ENCODE results near the gene TMEM255A. TPM values are rescaled to one million over a fixed set of nuclear protein-coding genes. Genes with fewer than 3 reads are reported as not detected.
"Not testable (repeated sequence)": the region's sequence is repeated elsewhere in the genome, so short reads cannot be mapped to it uniquely, and the experiment has no call there.

TMEM255A gene
- not detected for total RNA-seq

DNA sequence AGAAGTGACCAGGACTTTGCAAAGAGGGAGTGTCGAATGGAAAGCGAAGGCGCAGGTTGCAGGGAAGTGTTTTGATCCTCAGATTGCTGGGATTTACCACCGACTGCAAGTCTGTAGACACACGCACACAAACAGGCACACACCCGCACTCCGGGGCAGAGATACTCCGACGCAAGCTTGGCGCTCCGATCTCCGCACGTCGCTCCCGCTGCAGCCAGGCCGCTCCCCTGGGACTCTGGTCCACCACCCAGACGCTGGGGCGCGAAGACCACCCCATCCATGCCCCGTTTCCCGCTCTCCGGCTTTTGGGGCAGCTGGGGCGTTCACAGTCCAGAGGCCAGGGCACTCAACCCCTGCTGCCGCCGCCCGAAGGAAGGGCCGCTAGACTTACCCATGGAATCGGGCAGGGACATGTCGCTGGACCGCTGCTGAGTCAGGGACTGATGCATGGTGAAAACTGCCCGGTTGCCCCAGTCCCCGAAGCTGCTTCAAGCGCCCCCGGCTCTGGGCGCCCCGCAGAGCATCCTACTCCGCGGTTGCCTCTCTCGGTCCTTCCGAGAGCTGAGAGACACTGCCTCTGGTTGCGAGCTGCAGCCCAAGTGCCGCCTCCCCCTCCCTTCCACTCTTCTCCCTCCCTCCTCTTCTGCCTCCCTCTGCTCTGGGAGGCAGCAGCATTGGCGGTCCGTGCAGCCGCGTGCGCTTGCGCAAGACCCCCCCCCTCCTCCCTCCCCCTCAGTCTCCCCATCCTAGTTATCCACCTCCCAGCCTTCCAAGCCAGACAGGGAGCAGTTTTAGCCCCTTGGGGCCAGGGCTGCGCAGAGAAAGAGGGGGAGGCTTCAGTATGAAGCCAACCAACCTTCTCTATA, at the start of gene TMEM255A:
TSS of gene TMEM255A (minus strand) at position 601 of the 866 bp plus-strand sequence. CDS start at position 449, 152 bp downstream.
- H3K9me3 Mint-ChIP-seq = no peaks in the 10 kb centered on the region
- peaks cover 13 to 40% of the 10 kb centered on the region in 2 donors for H3K27me3 Mint-ChIP-seq
- peak within 1 kb of the TSS; percentile 94 for H3K4me3 Mint-ChIP-seq
- H3K36me3 Mint-ChIP-seq = no peaks in the 10 kb centered on the region
- H3K27ac Mint-ChIP-seq = no peak within 1 kb of the TSS
- peaks cover 27 to 33% of the 10 kb centered on the region in 2 donors for H3K4me1 Mint-ChIP-seq (ENCODE audit: low read depth in 2 of 2)
- ATAC-seq (no peak), DNase-seq (ENCODE audit: low spot score) (no peak)

DNA sequence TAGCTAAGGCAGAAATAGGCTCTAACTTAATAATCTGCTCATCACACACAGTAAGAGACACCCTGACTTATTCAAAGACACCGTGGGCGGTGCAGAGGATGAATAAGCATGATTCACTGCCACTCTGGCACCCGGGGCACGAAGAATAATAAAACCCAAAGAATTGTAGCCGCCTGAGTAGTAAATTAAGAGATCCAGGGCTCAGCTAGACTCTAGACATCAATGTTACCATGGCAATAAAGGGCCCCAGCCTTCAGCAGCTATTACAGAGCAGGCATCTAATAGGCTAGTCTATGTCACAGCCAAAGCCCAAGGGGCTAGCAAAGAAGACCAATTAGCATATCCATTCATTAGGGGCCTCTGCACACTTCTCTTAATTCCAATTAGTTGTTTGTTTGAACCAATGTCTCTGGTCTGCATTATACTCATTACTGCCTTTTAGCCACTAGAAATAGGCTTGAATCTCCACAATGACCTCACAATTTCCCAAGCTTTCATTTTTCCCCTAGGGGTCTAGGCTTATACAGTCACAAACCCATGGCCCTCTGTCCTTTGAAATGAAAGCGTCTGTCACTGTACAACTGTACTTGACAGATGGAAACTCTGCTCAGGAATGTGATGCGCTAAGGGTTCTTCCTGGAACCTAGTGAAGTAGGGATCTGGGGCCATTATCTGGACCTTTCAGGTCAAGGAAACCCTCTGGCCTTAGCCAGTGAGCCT, 47.6 kb upstream of the TMEM255A start:
- Mint-ChIP-seq H3K27me3 (peaks cover 0 to 10% of the 10 kb centered on the region in 2 donors), H3K27ac (no peak overlapping the region), H3K4me1 (ENCODE audit: low read depth in 2 of 2) (no peaks in the 10 kb centered on the region), H3K9me3 (no peaks in the 10 kb centered on the region), H3K36me3 (no peaks in the 10 kb centered on the region), H3K4me3 (no peak overlapping the region)
- DNase-seq (ENCODE audit: low spot score) (no peak), ATAC-seq (no peak)

DNA sequence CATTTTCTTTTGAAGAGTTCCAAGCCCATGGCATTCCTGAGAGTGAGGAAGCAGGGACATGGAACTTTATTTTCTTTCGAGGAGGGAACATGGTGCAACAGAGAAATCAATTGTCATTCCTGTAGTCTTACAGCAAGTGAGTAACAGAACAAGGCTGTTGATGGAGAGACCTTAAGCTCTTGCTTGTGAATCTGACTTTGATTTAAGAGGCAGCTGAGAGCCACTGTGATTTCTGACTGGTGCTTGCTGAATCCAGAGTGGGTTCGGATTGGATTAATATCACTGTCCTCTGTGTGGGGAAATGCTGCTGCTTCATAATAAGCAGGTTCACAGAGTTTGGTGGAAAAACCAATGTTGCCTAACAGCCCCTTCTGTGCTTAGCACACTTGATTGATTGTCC, 45.9 kb upstream of the TMEM255A start:
- ATAC-seq (no peak), DNase-seq (ENCODE audit: low spot score) (no peak)
- no peaks in the 10 kb centered on the region for H3K9me3 Mint-ChIP-seq
- no peaks in the 10 kb centered on the region for H3K36me3 Mint-ChIP-seq
- no peak overlapping the region for H3K27ac Mint-ChIP-seq
- H3K27me3 Mint-ChIP-seq = peaks cover 0 to 9% of the 10 kb centered on the region in 2 donors
- H3K4me1 Mint-ChIP-seq (ENCODE audit: low read depth in 2 of 2) = no peaks in the 10 kb centered on the region
- H3K4me3 Mint-ChIP-seq = no peak overlapping the region

DNA sequence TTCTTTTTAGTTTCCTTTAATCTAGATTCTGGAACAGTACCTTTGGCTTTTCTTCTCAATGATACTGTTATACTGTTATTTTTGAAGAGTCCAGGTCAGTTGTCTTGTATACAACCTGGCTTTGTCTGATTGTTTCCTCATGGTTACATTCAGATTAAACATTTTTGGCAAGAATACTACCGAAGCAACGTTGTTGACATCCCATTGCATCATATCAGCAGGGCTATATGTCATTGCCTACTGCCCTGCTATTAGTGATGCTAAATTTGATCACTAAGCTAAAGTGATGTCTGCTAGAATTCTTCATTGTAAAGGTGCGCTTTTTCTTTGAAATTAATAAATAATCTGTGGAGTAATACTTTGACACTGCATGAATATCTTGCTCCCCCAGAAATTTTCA, 44.8 kb upstream of the TMEM255A start:
- H3K4me1 Mint-ChIP-seq (ENCODE audit: low read depth in 2 of 2) = no peaks in the 10 kb centered on the region
- no peak overlapping the region for H3K4me3 Mint-ChIP-seq
- DNase-seq (ENCODE audit: low spot score) (no peak), ATAC-seq (no peak)
- no peaks in the 10 kb centered on the region for H3K36me3 Mint-ChIP-seq
- peaks cover 0 to 6% of the 10 kb centered on the region in 2 donors for H3K27me3 Mint-ChIP-seq
- H3K27ac Mint-ChIP-seq = no peak overlapping the region
- no peaks in the 10 kb centered on the region for H3K9me3 Mint-ChIP-seq

- DNase-seq (ENCODE audit: low spot score) (no peak), ATAC-seq (no peak)
- no peak overlapping the region for H3K27ac Mint-ChIP-seq
- no peaks in the 10 kb centered on the region for H3K9me3 Mint-ChIP-seq
- peaks cover 0 to 3% of the 10 kb centered on the region in 2 donors for H3K27me3 Mint-ChIP-seq
- H3K4me3 Mint-ChIP-seq = no peak overlapping the region
- no peaks in the 10 kb centered on the region for H3K36me3 Mint-ChIP-seq
- no peaks in the 10 kb centered on the region for H3K4me1 Mint-ChIP-seq (ENCODE audit: low read depth in 2 of 2)
These were observed 39.3 kb upstream of the TMEM255A start for GRCh38 chrX:120350450-120351138.

DNA sequence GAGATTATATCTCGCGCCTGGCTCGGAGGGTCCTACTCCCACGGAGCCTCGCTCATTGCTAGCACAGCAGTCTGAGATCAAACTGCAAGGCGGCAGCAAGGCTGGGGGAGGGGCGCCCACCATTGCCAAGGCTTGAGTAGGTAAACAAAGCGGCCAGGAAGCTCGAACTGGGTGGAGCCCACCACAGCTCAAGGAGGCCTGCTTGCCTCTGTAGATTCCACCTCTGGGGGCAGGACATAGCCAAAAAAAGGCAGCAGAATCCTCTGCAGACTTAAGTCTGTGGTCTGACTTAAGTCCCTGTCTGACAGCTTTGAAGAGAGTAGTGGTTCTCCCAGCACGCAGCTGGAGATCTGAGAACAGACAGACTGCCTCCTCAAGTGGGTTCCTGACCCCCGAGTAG, 33.3 kb upstream of the TMEM255A start:
- peaks cover 0 to 19% of the 10 kb centered on the region in 2 donors for H3K27me3 Mint-ChIP-seq
- H3K4me1 Mint-ChIP-seq (ENCODE audit: low read depth in 2 of 2); ATAC-seq; H3K36me3 Mint-ChIP-seq; H3K27ac Mint-ChIP-seq; H3K4me3 Mint-ChIP-seq; H3K9me3 Mint-ChIP-seq; DNase-seq (ENCODE audit: low spot score): not testable (repeated sequence)

GRCh38 chrX:120336899-120337298, 25.6 kb upstream of the TMEM255A start:
- Mint-ChIP-seq H3K4me3 (no peak overlapping the region), H3K27me3 (peaks cover 0 to 12% of the 10 kb centered on the region in 2 donors), H3K36me3 (peaks cover 17% of the 10 kb centered on the region), H3K4me1 (ENCODE audit: low read depth in 2 of 2) (no peaks in the 10 kb centered on the region), H3K27ac (no peak overlapping the region), H3K9me3 (peaks cover 4% of the 10 kb centered on the region)
- ATAC-seq (no peak), DNase-seq (ENCODE audit: low spot score) (no peak)

DNA sequence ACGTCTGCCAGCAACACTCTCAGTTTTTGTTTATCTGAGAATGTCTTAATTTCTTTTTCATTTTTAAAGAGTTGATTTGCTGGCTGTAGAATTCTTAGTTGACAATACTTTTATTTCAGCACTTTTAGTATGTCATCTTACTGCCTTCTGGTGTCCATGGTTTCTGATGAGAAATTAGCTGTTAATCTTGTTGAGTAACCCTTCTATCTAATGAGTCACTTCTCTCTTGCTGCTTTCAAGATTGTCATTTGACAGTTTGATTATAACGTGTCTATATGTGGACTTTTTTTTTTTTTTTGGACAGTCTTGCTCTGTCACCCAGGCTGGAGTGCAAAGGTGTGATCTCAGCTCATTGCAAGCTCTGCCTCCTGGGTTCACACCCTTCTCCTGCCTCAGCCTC, 24.0 kb upstream of the TMEM255A start:
- peaks cover 4% of the 10 kb centered on the region for H3K9me3 Mint-ChIP-seq
- ATAC-seq (no peak), DNase-seq (ENCODE audit: low spot score) (no peak)
- H3K4me3 Mint-ChIP-seq = no peak overlapping the region
- peaks cover 0 to 7% of the 10 kb centered on the region in 2 donors for H3K27me3 Mint-ChIP-seq
- no peaks in the 10 kb centered on the region for H3K4me1 Mint-ChIP-seq (ENCODE audit: low read depth in 2 of 2)
- H3K36me3 Mint-ChIP-seq = peaks cover 17% of the 10 kb centered on the region
- H3K27ac Mint-ChIP-seq = no peak overlapping the region

- Mint-ChIP-seq H3K4me1 (ENCODE audit: low read depth in 2 of 2) (no peaks in the 10 kb centered on the region), H3K27me3 (peaks cover 0 to 7% of the 10 kb centered on the region in 2 donors), H3K4me3 (no peak overlapping the region), H3K36me3 (peaks cover 17% of the 10 kb centered on the region), H3K27ac (no peak overlapping the region), H3K9me3 (peaks cover 4% of the 10 kb centered on the region)
- ATAC-seq (no peak), DNase-seq (ENCODE audit: low spot score) (no peak)
These were observed 23.3 kb upstream of the TMEM255A start for GRCh38 chrX:120334603-120335002.

DNA sequence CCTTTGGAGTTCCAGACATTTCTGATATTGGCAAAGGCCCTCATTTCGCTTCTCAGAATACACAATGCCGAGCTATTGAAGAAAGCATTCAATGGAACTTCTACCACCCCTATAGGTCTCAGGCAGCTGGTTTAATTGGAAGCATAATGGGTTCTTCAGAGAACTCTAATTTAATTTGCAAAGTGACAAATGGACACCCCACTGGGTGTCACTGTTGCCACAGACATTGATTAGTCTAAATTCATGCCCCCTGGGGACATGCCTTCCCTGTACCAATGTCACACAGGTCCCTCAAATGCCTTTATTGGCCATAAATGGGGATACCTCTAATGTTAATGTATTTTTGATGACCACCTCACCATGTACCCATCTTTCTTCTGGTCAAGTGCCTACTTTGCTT, 22.9 kb upstream of the TMEM255A start:
- Mint-ChIP-seq H3K36me3 (peaks cover 14% of the 10 kb centered on the region), H3K4me3 (no peak overlapping the region), H3K9me3 (peaks cover 3% of the 10 kb centered on the region), H3K4me1 (ENCODE audit: low read depth in 2 of 2) (no peaks in the 10 kb centered on the region), H3K27me3 (peaks cover 0 to 10% of the 10 kb centered on the region in 2 donors), H3K27ac (no peak overlapping the region)
- no peak for ATAC-seq
- no peak for DNase-seq (ENCODE audit: low spot score)

GRCh38 chrX:120332394-120332793, 21.1 kb upstream of the TMEM255A start:
- Mint-ChIP-seq H3K27me3 (peaks cover 7 to 9% of the 10 kb centered on the region in 2 donors), H3K4me1 (ENCODE audit: low read depth in 2 of 2) (no peaks in the 10 kb centered on the region), H3K4me3 (no peak overlapping the region), H3K36me3 (peaks cover 6% of the 10 kb centered on the region), H3K27ac (no peak overlapping the region), H3K9me3 (no peaks in the 10 kb centered on the region)
- DNase-seq (ENCODE audit: low spot score) = no peak
- no peak for ATAC-seq

DNA sequence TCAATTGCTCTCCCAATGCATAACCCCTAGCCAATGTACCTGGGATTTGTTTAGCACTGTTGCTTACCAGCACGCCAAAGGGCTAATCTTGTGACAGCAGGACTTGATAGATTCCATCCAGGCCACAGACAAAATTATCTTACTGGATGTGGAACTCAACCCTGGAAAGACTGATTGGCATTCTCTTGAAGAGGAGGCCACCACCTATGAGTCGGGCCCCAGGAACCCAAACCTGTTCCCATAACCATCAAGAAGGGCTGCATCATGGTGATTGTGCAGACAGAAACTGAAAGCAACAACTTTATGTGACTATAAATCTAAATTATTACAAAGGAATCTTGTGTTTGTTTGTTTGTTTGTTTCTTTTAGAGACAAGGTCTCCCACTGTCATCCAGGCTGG, 19.9 kb upstream of the TMEM255A start:
- Mint-ChIP-seq H3K9me3 (no peaks in the 10 kb centered on the region), H3K27me3 (peaks cover 18 to 19% of the 10 kb centered on the region in 2 donors), H3K36me3 (peaks cover 5% of the 10 kb centered on the region), H3K27ac (no peak overlapping the region), H3K4me1 (ENCODE audit: low read depth in 2 of 2) (no peaks in the 10 kb centered on the region), H3K4me3 (no peak overlapping the region)
- DNase-seq (ENCODE audit: low spot score) (no peak), ATAC-seq (no peak)

DNA sequence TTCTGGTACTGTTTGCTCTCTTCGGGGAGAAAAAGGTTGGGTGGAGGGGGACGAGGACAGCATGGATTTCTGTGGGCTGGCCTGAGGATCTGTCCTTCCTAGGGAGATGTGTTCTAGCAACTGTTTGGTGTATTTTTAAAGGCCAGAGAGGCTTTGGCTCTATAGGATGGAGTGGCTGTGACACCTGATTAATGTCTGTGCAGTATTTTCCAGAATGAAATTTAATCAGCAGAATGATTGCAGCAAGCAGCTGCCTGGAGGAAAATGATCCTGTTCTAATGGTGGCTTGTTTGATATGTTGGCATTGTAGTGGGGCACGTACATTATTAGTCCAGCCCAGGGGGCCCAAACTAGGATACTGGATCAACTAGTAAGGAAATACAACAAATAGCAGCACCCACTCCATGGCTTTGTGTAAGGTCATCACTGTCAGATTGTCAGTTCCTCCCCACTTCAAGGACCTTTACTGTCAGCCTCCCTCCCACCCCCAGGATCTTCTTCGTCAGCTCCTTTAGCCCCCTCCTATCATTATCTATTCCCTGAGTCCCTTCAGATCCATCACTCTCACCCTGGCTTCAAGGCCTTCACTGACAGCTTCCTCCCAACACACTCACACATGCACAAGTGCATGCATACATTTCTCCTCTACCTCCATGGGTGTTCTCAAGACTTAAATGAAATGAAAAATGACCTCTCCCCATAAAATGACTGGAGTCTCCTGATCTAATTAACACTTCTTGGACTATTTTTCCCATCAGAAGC, 10.4 kb upstream of the TMEM255A start:
- no peaks in the 10 kb centered on the region for H3K4me1 Mint-ChIP-seq (ENCODE audit: low read depth in 2 of 2)
- peaks cover 10 to 24% of the 10 kb centered on the region in 2 donors for H3K27me3 Mint-ChIP-seq
- DNase-seq (ENCODE audit: low spot score) (no peak), ATAC-seq (no peak)
- H3K36me3 Mint-ChIP-seq = no peaks in the 10 kb centered on the region
- no peak overlapping the region for H3K27ac Mint-ChIP-seq
- no peak overlapping the region for H3K4me3 Mint-ChIP-seq
- no peaks in the 10 kb centered on the region for H3K9me3 Mint-ChIP-seq
